Osteoblast (primary cell): ENCODE measurements around the gene HIBADH. TPM values are rescaled to one million over a fixed set of nuclear protein-coding genes. Genes with fewer than 3 reads are reported as not detected.

Experiments
- DNase-seq: peaks from one replicate; pipeline ENCODE4 v3.0.0; 2011; ENCODE audit warnings: low spot score, mixed read lengths; ENCODE audit not compliant: insufficient read length; ENCODE audit errors: missing footprints
- H2AFZ ChIP-seq: 2 replicates; pipeline ENCODE4 v1.6.0; 2011; ENCODE audit warnings: mild to moderate bottlenecking, low read length
- H3K27ac ChIP-seq: 2 replicates; pipeline ENCODE4 v1.5.1; 2011; ENCODE audit warnings: mild to moderate bottlenecking, low read depth, low read length, moderate library complexity
- H3K27me3 ChIP-seq: 2 replicates; pipeline ENCODE4 v1.6.0; 2012; ENCODE audit warnings: mild to moderate bottlenecking, control low read depth, inconsistent platforms, low read length, moderate library complexity; ENCODE audit not compliant: insufficient read depth
- H3K36me3 ChIP-seq: 2 replicates; pipeline ENCODE4 v1.5.1; 2011; ENCODE audit warnings: mild to moderate bottlenecking, low read length, control low read depth, moderate library complexity; ENCODE audit not compliant: insufficient read depth
- H3K4me1 ChIP-seq: 2 replicates; pipeline ENCODE4 v1.5.1; 2011; ENCODE audit warnings: mild to moderate bottlenecking, low read length, control low read depth, moderate library complexity; ENCODE audit not compliant: insufficient read depth
- H3K4me2 ChIP-seq: 2 replicates; pipeline ENCODE4 v1.6.0; 2011; ENCODE audit warnings: mild to moderate bottlenecking, low read length; ENCODE audit not compliant: insufficient read depth
- H3K4me3 ChIP-seq: fragments of 200-600 bp; sonication (generic); 3 replicates; pipeline ENCODE4 v1.5.1; 2012; ENCODE audit warnings: mild to moderate bottlenecking, low read length, inconsistent platforms; ENCODE audit not compliant: insufficient read depth
- H3K79me2 ChIP-seq: 2 replicates; pipeline ENCODE4 v1.6.0; 2012; ENCODE audit warnings: mild to moderate bottlenecking, low read length, control low read depth, inconsistent platforms; ENCODE audit not compliant: insufficient read depth
- H3K9me3 ChIP-seq: 2 replicates; pipeline ENCODE4 v1.5.1; 2011; ENCODE audit warnings: low read depth, low read length, control low read depth
- H4K20me1 ChIP-seq: 2 replicates; pipeline ENCODE4 v1.6.0; 2012; ENCODE audit warnings: mild to moderate bottlenecking, low read length, control low read depth; ENCODE audit not compliant: insufficient read depth
- CTCF ChIP-seq: IDR thresholded peaks from 2 replicates; pipeline ENCODE4 v1.5.1; 2011; ENCODE audit warnings: mild to moderate bottlenecking, low read depth, low read length, moderate library complexity; ENCODE audit errors: extremely low read depth
- total RNA-seq: library from RNA; depleted of rRNA; stranded (reverse); fragments of >200 nt; gene quantifications from 2 replicates; pipeline ENCODE4 v1.2.3, GENCODE V29; 2012

The HIBADH gene
- total RNA-seq, 1 donor: 76.0 TPM

- Histone ChIP-seq H3K4me2 (no peak overlapping the region), H3K27me3 (no peaks in the 10 kb centered on the region), H2AFZ (no peak overlapping the region), H3K27ac (no peak overlapping the region), H3K4me1 (no peaks in the 10 kb centered on the region), H3K4me3 (no peak overlapping the region), H3K36me3 (peaks cover 8% of the 10 kb centered on the region), H4K20me1 (no peaks in the 10 kb centered on the region), H3K9me3 (peaks cover 7% of the 10 kb centered on the region), H3K79me2 (peaks cover 13% of the 10 kb centered on the region)
- DNase-seq: no peak
- no peak for TF ChIP-seq CTCF
These were observed 47.1 kb downstream of the HIBADH start for GRCh38 chr7:27615420-27616185.

GRCh38 chr7:27614095-27614494 lies 48.6 kb downstream of the HIBADH start:
- no peaks in the 10 kb centered on the region for H3K27me3 ChIP-seq
- DNase-seq: no peak
- H3K79me2 ChIP-seq: peaks cover 9% of the 10 kb centered on the region
- no peak overlapping the region for H2AFZ ChIP-seq
- no peak for TF ChIP-seq CTCF
- H3K27ac ChIP-seq: no peak overlapping the region
- no peak overlapping the region for H3K4me3 ChIP-seq
- peaks cover 3% of the 10 kb centered on the region for H3K9me3 ChIP-seq
- no peak overlapping the region for H3K4me2 ChIP-seq
- no peaks in the 10 kb centered on the region for H4K20me1 ChIP-seq
- no peaks in the 10 kb centered on the region for H3K4me1 ChIP-seq
- peaks cover 8% of the 10 kb centered on the region for H3K36me3 ChIP-seq

GRCh38 chr7:27611059-27611458 lies 51.6 kb downstream of the HIBADH start:
- no peak for DNase-seq
- Histone ChIP-seq H3K36me3 (peaks cover under 1% of the 10 kb centered on the region), H4K20me1 (no peaks in the 10 kb centered on the region), H3K79me2 (no peaks in the 10 kb centered on the region), H3K4me2 (no peak overlapping the region), H3K27ac (no peak overlapping the region), H3K9me3 (no peaks in the 10 kb centered on the region), H3K4me1 (peaks cover 11% of the 10 kb centered on the region), H2AFZ (no peak overlapping the region), H3K4me3 (no peak overlapping the region), H3K27me3 (no peaks in the 10 kb centered on the region)
- no peak for TF ChIP-seq CTCF

GRCh38 chr7:27608776-27609495 lies 53.7 kb downstream of the HIBADH start:
- Histone ChIP-seq H3K4me2 (no peak overlapping the region), H3K27ac (no peak overlapping the region)
- DNase-seq: no peak

More at GRCh38 chr7:27608776-27609495, 53.7 kb downstream of the HIBADH start:
- Histone ChIP-seq H3K36me3 (no peaks in the 10 kb centered on the region), H2AFZ (no peak overlapping the region), H3K4me1 (peaks cover 17% of the 10 kb centered on the region), H3K27me3 (no peaks in the 10 kb centered on the region), H3K79me2 (no peaks in the 10 kb centered on the region), H4K20me1 (no peaks in the 10 kb centered on the region), H3K9me3 (no peaks in the 10 kb centered on the region), H3K4me3 (no peak overlapping the region)
- TF ChIP-seq CTCF: no peak
